ENCODE results near the gene SIGLEC5. TPM values are rescaled to one million over a fixed set of nuclear protein-coding genes. Genes with fewer than 3 reads are reported as not detected.
A peak's percentile ranks its signal among the peaks of the same experiment; 100 is the strongest.

SIGLEC5 gene
- total and polyA plus RNA-seq, 2 donors (not counting 3 experiments of a cell fraction or from before 2014, with no cell fraction given): not detected

- no peaks in the 10 kb centered on the region for H3K27me3 ChIP-seq (ENCODE audit: control insufficient read depth in 2 of 2, insufficient read depth in 2 of 2, low read length in 2 of 2)
- CTCF ChIA-PET: no interaction called here
- POLR2A ChIA-PET: no interaction called here
- dilution Hi-C loops (cut with MboI; ENCODE audit: extremely low pct_ligation_motif_present, low sequenced_read_pairs) (no loop called here), intact Hi-C loops (cut with micrococcal nuclease) (no loop called here)
- no peak for TF ChIP-seq EZH2 (IDR thresholded peaks at IDR 0.05; ENCODE audit: borderline replicate concordance, low read depth, low read length, severe bottlenecking)
- TF ChIP-seq, protein P1, sequence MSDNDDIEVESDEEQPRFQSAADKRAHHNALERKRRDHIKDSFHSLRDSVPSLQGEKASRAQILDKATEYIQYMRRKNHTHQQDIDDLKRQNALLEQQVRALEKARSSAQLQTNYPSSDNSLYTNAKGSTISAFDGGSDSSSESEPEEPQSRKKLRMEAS (IDR thresholded peaks at IDR 0.05; ENCODE audit: insufficient read depth, insufficient read length): no peak
- TF ChIP-seq MYC (IDR thresholded peaks at IDR 0.05; ENCODE audit: low read depth, low read length): no peak
- TF ChIP-seq POLR2A (IDR thresholded peaks at IDR 0.05; ENCODE audit: low read depth, low read length): no peak
- TF ChIP-seq CTCF (IDR thresholded peaks at IDR 0.05; ENCODE audit: extremely low read depth in 1 of 2, insufficient read depth in 1 of 2, low read depth in 1 of 2, low read length in 2 of 2): no peak
- TF ChIP-seq FOS (IDR thresholded peaks at IDR 0.05; ENCODE audit: borderline replicate concordance, insufficient read depth, low read length): no peak
- no peak for TF ChIP-seq GATA2 (IDR thresholded peaks at IDR 0.05; ENCODE audit: insufficient read depth, insufficient read length, low read depth, low read length)
- no peak for TF ChIP-seq JUN (IDR thresholded peaks at IDR 0.05; ENCODE audit: borderline replicate concordance, insufficient read depth, insufficient read length, low read depth)
- no peak for TF ChIP-seq POLR2AphosphoS5 (IDR thresholded peaks at IDR 0.05; ENCODE audit: insufficient read depth, low read depth, low read length)
- H3K9me3 ChIP-seq (replicated peaks; ENCODE audit: control insufficient read depth, insufficient read depth, low read length): peaks cover 24% of the 10 kb centered on the region
- H3K79me2 ChIP-seq (ENCODE audit: control insufficient read depth, insufficient read depth, low read length): no peaks in the 10 kb centered on the region
- no peak overlapping the region for H3K4me3 ChIP-seq (replicated peaks in 1 of 3; ENCODE audit: insufficient read depth in 1 of 3, low read depth in 1 of 3, low read length in 3 of 3)
- FAIRE-seq: no peak
- H2AFZ ChIP-seq (ENCODE audit: low read depth, low read length): no peak overlapping the region
- no peak overlapping the region for H3K9ac ChIP-seq (replicated peaks; ENCODE audit: extremely low read depth, insufficient read depth, low read length)
- no peak overlapping the region for H3K4me2 ChIP-seq (ENCODE audit: insufficient read depth, low read length)
- no peaks in the 10 kb centered on the region for H3K9me1 ChIP-seq (replicated peaks; ENCODE audit: control insufficient read depth, extremely low read depth, insufficient read depth, low read length)
- peaks cover 23 to 26% of the 10 kb centered on the region in 2 experiments for H3K36me3 ChIP-seq (ENCODE audit: control insufficient read depth in 2 of 2, extremely low read depth in 1 of 2, insufficient read depth in 2 of 2, low read length in 2 of 2)
- no peak for DNase-seq (ENCODE audit: low read depth, low spot score)
- no peak overlapping the region for H3K27ac ChIP-seq (ENCODE audit: insufficient read depth, low read depth, low read length)
- H3K4me1 ChIP-seq (ENCODE audit: control insufficient read depth, extremely low read depth, insufficient read depth, low read length): no peaks in the 10 kb centered on the region
- TSS peak; percentile 5 for BruUV-seq (replicated peaks)
- H4K20me1 ChIP-seq (replicated peaks; ENCODE audit: control insufficient read depth, extremely low read depth, insufficient read depth, low read length): no peaks in the 10 kb centered on the region
Measured at GRCh38 chr19:51587264-51588191, 42.7 kb downstream of the SIGLEC5 start.
